NOMO-1 treated with dmso at 0.1 percent for 144 hours (cell line): Measurements from ENCODE around the gene AUTS2.
"Not testable (repeated sequence)": the region's sequence is repeated elsewhere in the genome, so short reads cannot be mapped to it uniquely, and the experiment has no call there.

ENCODE experiments used
- DNase-seq: peaks from one replicate; lab custom pipeline; 2025; ENCODE audit not compliant: unreplicated experiment; lab: John Stamatoyannopoulos, UW

Gene AUTS2

GRCh38 chr7:70270149-70270548 lies 671.9 kb downstream of the AUTS2 start:
- no peak for DNase-seq

- DNase-seq = no peak
These were observed 673.4 kb downstream of the AUTS2 start for GRCh38 chr7:70271617-70272081.

- DNase-seq = not testable (repeated sequence)
These were observed 677.3 kb downstream of the AUTS2 start for GRCh38 chr7:70275570-70275969.

GRCh38 chr7:70285187-70285586 lies 686.9 kb downstream of the AUTS2 start:
- DNase-seq = no peak

- DNase-seq = no peak
These were observed 687.6 kb downstream of the AUTS2 start for GRCh38 chr7:70285854-70286253.

- no peak for DNase-seq
These were observed 690.6 kb downstream of the AUTS2 start for GRCh38 chr7:70288781-70289456.

DNA sequence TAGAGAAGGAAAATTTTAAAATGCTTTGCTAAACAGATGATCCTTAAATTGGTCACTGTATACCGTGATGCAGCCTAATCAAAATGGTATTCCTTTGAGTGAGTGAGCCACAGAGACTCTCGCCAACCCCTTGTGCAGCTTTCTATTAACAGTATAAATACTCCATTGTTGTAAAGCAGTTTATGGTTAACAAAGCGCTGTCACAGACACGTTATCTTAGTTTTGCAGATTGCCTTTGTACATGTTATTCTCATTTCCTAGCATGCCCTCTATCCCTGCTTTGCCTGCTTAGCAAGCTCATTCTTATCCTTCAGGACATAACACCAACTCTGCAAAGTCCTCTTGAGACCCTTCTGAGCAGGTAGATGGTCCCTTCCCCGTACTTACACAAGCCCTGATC lies 694.4 kb downstream of the AUTS2 start:
- no peak for DNase-seq

DNA sequence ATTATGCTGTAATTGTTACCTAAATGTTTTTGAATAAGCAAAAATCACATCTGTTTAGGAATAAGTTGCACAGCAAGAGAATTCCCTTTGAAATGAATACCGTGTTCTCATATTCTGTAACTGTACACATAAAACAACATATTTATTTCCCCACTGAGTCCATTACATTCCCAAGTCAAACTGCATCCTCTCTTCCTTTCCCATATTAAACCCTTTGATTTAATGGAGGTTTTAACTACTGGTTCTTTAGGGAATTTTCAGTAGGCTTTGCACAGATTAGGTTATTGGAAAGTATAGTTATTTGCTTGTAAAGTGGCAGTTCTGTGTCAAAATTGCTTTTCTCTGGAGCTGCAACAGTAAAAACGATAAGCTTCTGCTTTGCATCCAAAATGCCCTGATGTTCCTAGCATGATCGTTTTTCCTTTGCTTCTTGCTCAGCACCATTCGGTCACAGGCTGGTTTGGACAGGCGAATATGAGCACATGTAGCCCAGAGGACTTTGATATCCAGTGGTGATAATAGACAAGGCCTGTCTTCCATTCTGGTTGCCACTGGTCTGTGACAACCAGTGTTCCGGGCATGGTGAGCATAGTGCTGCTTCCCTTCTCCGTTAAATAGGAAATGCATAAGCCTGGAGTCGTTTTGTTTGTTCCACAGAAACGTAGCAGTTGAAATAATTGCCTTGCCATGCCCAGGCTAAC lies 696.1 kb downstream of the AUTS2 start:
- DNase-seq = no peak

- no peak for DNase-seq
These were observed 700.7 kb downstream of the AUTS2 start for GRCh38 chr7:70298780-70299471.

DNA sequence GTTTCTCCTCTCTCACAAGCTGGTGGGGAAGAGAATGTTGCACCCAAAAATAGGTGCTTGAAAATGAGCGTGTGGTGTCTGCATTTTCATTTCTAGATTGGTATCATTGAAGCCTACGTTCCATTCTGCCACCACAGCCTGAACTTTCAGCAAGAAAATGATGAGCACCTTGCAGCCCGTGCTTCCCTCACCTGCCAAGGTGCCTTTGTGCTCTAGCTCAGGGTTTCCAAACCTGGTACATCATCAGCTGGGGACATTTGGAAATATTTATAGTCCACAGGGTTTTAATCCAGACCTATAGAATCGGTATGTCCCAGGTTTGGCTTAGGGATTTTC lies 701.2 kb downstream of the AUTS2 start:
- DNase-seq = no peak

DNA sequence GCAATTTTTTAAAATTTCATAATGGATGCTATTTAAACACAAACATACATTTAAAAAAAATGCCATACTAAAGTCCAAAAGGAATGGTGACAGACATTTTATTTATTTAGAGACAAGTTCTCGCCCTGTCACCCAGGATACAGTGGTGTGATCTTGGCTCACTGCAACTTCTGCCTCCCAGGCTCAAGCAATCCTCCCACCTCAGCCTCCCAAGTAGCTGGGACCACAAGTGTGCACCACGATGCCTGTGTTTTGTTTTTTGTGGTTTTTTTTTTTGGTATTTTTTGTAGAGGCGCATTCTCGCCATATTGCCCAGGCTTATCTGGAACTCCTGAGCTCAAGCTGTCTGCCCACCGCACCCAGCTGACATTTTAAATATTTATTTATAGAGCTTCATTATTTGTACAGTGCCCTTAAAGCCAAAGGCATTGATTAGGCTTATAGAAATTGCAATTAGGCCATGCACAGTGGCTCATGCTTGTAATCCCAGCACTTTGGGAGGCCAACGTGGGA lies 703.5 kb downstream of the AUTS2 start:
- no peak for DNase-seq

DNA sequence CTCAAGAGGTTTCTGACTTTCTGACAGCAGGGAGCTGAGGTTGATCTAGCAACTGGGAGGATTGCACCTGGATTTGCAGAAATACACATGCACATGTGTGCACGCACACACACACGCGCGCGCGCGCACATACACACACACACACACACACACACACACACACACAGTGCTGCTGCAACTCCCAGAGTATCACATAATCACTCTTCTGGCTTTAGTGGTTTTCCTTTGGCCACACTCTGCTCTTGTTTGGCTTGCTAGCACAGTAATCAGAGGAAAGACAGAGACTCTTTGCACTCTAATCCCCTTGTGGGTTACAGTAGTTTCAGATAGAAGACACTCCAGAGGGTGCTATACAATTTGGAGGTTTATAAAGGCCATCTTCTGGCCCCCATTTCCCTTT lies 705.0 kb downstream of the AUTS2 start:
- no peak for DNase-seq

- DNase-seq = no peak
These were observed 705.5 kb downstream of the AUTS2 start for GRCh38 chr7:70303780-70304179.

- no peak for DNase-seq
These were observed 707.9 kb downstream of the AUTS2 start for GRCh38 chr7:70306173-70306572.

DNA sequence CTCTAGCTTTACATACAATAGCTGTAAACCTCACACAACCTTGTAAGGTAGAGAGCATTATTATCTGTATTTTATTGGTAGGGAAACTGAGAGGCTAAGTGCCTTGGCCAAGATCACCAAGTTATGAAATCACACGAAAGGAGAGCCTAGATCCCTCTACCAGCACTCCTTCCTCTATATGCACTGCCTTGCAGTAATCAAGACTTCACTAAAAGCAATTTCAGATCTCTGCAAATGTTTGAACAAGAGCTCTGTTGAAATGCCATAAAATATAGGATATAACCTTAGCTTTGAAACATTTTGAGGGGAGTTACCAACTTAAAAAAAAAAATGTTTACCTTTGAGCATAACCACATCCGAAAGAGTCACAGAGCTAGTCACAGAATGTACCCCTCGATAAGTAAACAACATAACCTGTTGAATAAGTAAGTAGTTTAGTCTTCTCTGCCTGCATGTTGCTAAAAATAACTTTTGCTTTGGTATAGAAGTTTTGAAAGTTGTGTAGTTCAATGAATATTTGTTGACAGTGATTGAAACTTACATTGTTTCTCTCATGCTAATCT lies 709.4 kb downstream of the AUTS2 start:
- no peak for DNase-seq

- no peak for DNase-seq
These were observed 714.1 kb downstream of the AUTS2 start for GRCh38 chr7:70312336-70312735.

- DNase-seq = no peak
These were observed 715.0 kb downstream of the AUTS2 start for GRCh38 chr7:70313271-70313670.

- DNase-seq = no peak
These were observed 715.4 kb downstream of the AUTS2 start for GRCh38 chr7:70313687-70314086.

DNA sequence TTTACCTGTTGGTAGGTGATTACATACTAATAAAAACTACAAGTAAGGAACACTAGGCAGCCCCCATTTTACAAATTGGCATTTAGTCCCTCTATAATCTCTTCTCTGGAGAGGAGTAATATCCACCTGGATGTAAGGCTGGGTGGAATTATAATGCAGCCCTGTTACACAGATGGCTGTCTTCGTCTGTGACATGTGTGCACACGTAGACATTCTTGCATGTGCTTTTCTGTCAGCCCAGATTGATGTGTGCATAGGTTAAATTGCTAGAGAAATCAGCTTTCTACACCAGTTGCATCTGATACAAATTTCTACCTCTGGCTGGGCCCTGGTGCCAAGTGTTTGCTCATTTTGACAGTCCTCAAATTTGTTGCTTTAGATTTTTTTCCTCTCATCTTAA lies 715.9 kb downstream of the AUTS2 start:
- no peak for DNase-seq

GRCh38 chr7:70316745-70317144 lies 718.5 kb downstream of the AUTS2 start:
- no peak for DNase-seq

- DNase-seq = no peak
These were observed 719.1 kb downstream of the AUTS2 start for GRCh38 chr7:70317356-70317755.

GRCh38 chr7:70318511-70318910 lies 720.2 kb downstream of the AUTS2 start:
- DNase-seq = no peak
